K562 (cell line): ENCODE data around the gene ZNF816. TPM values are rescaled to one million over a fixed set of nuclear protein-coding genes. Genes with fewer than 3 reads are reported as not detected.

Experiments used
- ATF1 ChIP-seq, 2 experiments: fragments of 450-650 bp in 1 of 2; IDR thresholded peaks; 2 replicates each; pipeline ENCODE4 v1.6.1; 2016; ENCODE audit warnings: missing compliant biosample characterization in 1 of 2, missing genetic modification characterization in 1 of 2
- CEBPB ChIP-seq: fragments of 450-650 bp; IDR thresholded peaks from 2 replicates; pipeline ENCODE4 v1.6.1; 2016; ENCODE audit warnings: missing genetic modification characterization, missing compliant biosample characterization
- CREM ChIP-seq: IDR thresholded peaks from 2 replicates; pipeline ENCODE4 v1.6.1; 2014; ENCODE audit warnings: antibody characterized with exemption, low read depth
- HDAC2 ChIP-seq: fragments of 450-650 bp; IDR thresholded peaks from 2 replicates; pipeline ENCODE4 v1.6.1; 2016; ENCODE audit warnings: mild to moderate bottlenecking
- NBN ChIP-seq: fragments of 450-650 bp; IDR thresholded peaks from 2 replicates; pipeline ENCODE4 v1.6.1; 2016; ENCODE audit warnings: low read depth, mild to moderate bottlenecking
- OTX1 ChIP-seq: fragments of 450-650 bp; formaldehyde crosslinking; IDR thresholded peaks from 2 replicates; pipeline ENCODE4 v1.4.0; 2022; ENCODE audit warnings: mild to moderate bottlenecking
- PHF20 ChIP-seq: fragments of 450-650 bp; IDR thresholded peaks from 2 replicates; pipeline ENCODE4 v1.6.1; 2018; ENCODE audit not compliant: partially characterized antibody
- PML ChIP-seq: IDR thresholded peaks from 2 replicates; pipeline ENCODE4 v1.6.1; 2012; ENCODE audit warnings: low read length, inconsistent platforms
- POLR2H ChIP-seq: IDR thresholded peaks from 2 replicates; pipeline ENCODE4 v1.6.1; 2016; ENCODE audit warnings: missing genetic modification characterization, low read depth, mild to moderate bottlenecking, control low read depth, missing compliant biosample characterization, moderate library complexity
- RBBP5 ChIP-seq: fragments of 200-600 bp; sonication (generic); IDR thresholded peaks from 2 replicates; pipeline ENCODE4 v1.6.1; 2012; ENCODE audit warnings: borderline replicate concordance, mild to moderate bottlenecking, low read length, control low read depth, inconsistent platforms; ENCODE audit not compliant: insufficient read depth, poor library complexity, severe bottlenecking
- RBFOX2 ChIP-seq: fragments of 200-400 bp; formaldehyde crosslinking; IDR thresholded peaks from 2 replicates; pipeline ENCODE4 v1.6.1; 2017; ENCODE audit warnings: low read depth, mild to moderate bottlenecking, low read length, moderate library complexity
- TEAD1 ChIP-seq, 2 experiments: fragments of 450-650 bp in 1 of 2; sonication (generic) in 1 of 2; formaldehyde crosslinking; IDR thresholded peaks; 2 replicates each; pipeline versions ENCODE4 v1.4.0 to v1.8.0; 2020 to 2022; ENCODE audit warnings: mild to moderate bottlenecking in 2 of 2, missing genetic modification reagents in 1 of 2
- ZNF184 ChIP-seq: sonication (generic); formaldehyde crosslinking; IDR thresholded peaks from 2 replicates; pipeline ENCODE4 v1.5.0; 2020; ENCODE audit warnings: missing genetic modification reagents
- polyA plus RNA-seq, 8 experiments: library from polyadenylated mRNA; depleted of rRNA in 4 of 8; stranded (reverse) in 5 of 8; unstranded in 3 of 8; fragments of >200 nt; fragmentation: Nextera tagmentation in 2 of 8; fragmentation: Illumina TruSeq in 1 of 8; extraction: Ambion mirVana in 2 of 8; extraction: Trizol in 1 of 8; gene quantifications; 2 replicates each; pipeline versions ENCODE4 v1.2.1 to v1.2.3, GENCODE V29; 2011 to 2014; ENCODE audit warnings: inconsistent platforms in 1 of 8, missing spikeins in 1 of 8
- total RNA-seq, 7 experiments: library from RNA; depleted of rRNA in 6 of 7; stranded (reverse); fragments of >200 nt in 6 of 7; fragmentation: Illumina TruSeq in 2 of 7; extraction: Trizol in 2 of 7; gene quantifications; 2 replicates each; pipeline versions ENCODE4 v1.2.1 to v1.2.3, GENCODE V29; 2011 to 2021; ENCODE audit warnings: low replicate concordance in 1 of 7
- TF ChIP-seq, protein P1 (sequence below), 2 experiments: IDR thresholded peaks; 2 replicates each; pipeline ENCODE4 v1.6.1; 2011; ENCODE audit warnings: borderline replicate concordance in 1 of 2, control low read depth in 1 of 2, low read depth in 1 of 2, low read length in 1 of 2, mild to moderate bottlenecking in 1 of 2, mixed read lengths in 1 of 2, moderate library complexity in 1 of 2; ENCODE audit not compliant: insufficient read depth in 1 of 2, insufficient read length in 1 of 2, poor library complexity in 1 of 2, severe bottlenecking in 1 of 2; ENCODE audit errors: extremely low read depth in 1 of 2
- TF ChIP-seq, protein P2 (sequence below): sonication (generic); formaldehyde crosslinking; IDR thresholded peaks from 2 replicates; pipeline ENCODE4 v1.8.0; 2022; ENCODE audit warnings: mild to moderate bottlenecking, missing genetic modification reagents

ZNF816 gene
- total and polyA plus RNA-seq, 9 of the 15 experiments (the other 6 are each of a cell fraction or from before 2014, with no cell fraction given) = 8.6 to 23.4 (median 13.0) TPM

DNA sequence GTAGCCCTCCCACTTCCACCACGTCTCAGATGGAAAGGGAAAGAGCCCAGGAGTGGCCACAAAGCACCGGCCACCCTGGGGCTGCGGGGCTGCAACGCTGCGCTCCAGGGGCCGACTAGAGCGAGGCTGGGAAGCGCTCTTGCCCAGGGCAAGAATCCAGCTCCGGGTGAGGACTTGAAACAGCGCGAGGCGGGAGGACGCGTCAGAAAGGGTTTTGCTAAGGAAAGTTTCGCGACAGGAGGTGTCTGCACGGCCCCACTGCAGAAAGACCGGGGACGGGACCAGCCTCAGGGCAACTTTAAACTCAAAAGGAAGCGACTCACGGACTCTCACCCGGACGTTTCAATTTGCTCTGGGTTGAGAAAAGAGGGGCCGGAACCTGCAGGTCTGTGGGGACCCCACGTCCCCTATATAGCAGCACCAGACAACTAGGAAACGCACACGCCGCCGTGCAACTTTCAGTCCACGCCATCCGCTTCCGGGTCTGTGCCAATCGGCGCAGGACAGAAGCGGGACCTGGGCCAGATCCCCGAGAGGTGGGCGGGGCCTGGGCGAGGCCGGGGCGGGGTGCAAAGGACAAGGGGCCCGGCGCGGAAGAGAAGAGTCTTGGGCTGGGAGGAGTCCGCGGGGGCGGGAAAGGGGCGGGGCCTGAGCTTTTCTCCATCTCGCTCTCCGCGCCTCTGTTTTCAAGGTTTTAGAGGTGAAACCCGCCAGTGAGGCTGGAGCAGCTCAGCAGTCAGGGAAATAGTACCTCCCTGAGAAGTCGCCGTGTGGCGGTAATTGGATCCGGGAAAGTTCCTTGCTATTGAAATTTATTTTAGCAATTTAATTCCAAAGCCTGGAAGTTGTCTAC is at the start of gene ZNF816 (continued):
- TF ChIP-seq ZNF184 (CRISPR knock-in tag) (no peak), HDAC2 (0 out of 2 replicates have a peak, but pooled peaks have one; percentile 53), PHF20 (peak; percentile 59), POLR2H (tag) (peak; percentile 47; the same call in 1 of the 2 replicates), OTX1 (CRISPR knock-in tag) (no peak), RBFOX2 (peak; percentile 84), TEAD1 (CRISPR knock-in tag; IDR thresholded peaks at IDR 0.05) (0 out of 4 replicates have a peak, but pooled peaks of 1 of the 2 experiments have one; percentile 22), RBBP5 (peak; percentile 47), ATF1 (CRISPR knock-in tag; IDR thresholded peaks at IDR 0.05) (no peak), ATF1 (tag; IDR thresholded peaks at IDR 0.05) (peak; percentile 56), PML (peak; percentile 73), CREM (peak; percentile 47), NBN (0 out of 2 replicates have a peak, but pooled peaks have one; percentile 13), CEBPB (tag) (peak; percentile 71)
- TF ChIP-seq, protein P1, sequence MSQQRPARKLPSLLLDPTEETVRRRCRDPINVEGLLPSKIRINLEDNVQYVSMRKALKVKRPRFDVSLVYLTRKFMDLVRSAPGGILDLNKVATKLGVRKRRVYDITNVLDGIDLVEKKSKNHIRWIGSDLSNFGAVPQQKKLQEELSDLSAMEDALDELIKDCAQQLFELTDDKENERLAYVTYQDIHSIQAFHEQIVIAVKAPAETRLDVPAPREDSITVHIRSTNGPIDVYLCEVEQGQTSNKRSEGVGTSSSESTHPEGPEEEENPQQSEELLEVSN (IDR thresholded peaks at IDR 0.05; ENCODE audit: borderline replicate concordance in 1 of 2, extremely low read depth in 1 of 2, insufficient read depth in 1 of 2, insufficient read length in 1 of 2, low read depth in 1 of 2, low read length in 1 of 2, poor library complexity in 1 of 2, severe bottlenecking in 1 of 2) = peak in 1 of 2 experiments; percentile 19
- TF ChIP-seq, protein P2, sequence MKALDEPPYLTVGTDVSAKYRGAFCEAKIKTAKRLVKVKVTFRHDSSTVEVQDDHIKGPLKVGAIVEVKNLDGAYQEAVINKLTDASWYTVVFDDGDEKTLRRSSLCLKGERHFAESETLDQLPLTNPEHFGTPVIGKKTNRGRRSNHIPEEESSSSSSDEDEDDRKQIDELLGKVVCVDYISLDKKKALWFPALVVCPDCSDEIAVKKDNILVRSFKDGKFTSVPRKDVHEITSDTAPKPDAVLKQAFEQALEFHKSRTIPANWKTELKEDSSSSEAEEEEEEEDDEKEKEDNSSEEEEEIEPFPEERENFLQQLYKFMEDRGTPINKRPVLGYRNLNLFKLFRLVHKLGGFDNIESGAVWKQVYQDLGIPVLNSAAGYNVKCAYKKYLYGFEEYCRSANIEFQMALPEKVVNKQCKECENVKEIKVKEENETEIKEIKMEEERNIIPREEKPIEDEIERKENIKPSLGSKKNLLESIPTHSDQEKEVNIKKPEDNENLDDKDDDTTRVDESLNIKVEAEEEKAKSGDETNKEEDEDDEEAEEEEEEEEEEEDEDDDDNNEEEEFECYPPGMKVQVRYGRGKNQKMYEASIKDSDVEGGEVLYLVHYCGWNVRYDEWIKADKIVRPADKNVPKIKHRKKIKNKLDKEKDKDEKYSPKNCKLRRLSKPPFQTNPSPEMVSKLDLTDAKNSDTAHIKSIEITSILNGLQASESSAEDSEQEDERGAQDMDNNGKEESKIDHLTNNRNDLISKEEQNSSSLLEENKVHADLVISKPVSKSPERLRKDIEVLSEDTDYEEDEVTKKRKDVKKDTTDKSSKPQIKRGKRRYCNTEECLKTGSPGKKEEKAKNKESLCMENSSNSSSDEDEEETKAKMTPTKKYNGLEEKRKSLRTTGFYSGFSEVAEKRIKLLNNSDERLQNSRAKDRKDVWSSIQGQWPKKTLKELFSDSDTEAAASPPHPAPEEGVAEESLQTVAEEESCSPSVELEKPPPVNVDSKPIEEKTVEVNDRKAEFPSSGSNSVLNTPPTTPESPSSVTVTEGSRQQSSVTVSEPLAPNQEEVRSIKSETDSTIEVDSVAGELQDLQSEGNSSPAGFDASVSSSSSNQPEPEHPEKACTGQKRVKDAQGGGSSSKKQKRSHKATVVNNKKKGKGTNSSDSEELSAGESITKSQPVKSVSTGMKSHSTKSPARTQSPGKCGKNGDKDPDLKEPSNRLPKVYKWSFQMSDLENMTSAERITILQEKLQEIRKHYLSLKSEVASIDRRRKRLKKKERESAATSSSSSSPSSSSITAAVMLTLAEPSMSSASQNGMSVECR (CRISPR knock-in tag) = peak; percentile 53; the same call in 1 of the 2 replicates
